GM12801 (cell line): Measurements from ENCODE around the gene TBC1D22A.

ENCODE experiments used
- CTCF ChIP-seq: IDR thresholded peaks from one replicate; pipeline ENCODE4 v1.5.1; 2011; ENCODE audit warnings: control low read depth; ENCODE audit not compliant: insufficient read length; ENCODE audit errors: extremely low read depth

Gene TBC1D22A

GRCh38 chr22:46914481-46914880, 152.0 kb downstream of the TBC1D22A start:
- TF ChIP-seq CTCF: no peak

GRCh38 chr22:46914916-46915894, 152.8 kb downstream of the TBC1D22A start:
- TF ChIP-seq CTCF: no peak

- no peak for TF ChIP-seq CTCF
These were observed 153.7 kb downstream of the TBC1D22A start for GRCh38 chr22:46915950-46916730.

GRCh38 chr22:46916886-46917770, 154.7 kb downstream of the TBC1D22A start:
- TF ChIP-seq CTCF: no peak

- no peak for TF ChIP-seq CTCF
These were observed 155.3 kb downstream of the TBC1D22A start for GRCh38 chr22:46917771-46918101.

- no peak for TF ChIP-seq CTCF
These were observed 155.7 kb downstream of the TBC1D22A start for GRCh38 chr22:46918197-46918596.
